Kidney (tissue), 14 donors: ENCODE measurements around the gene DEPDC5. TPM values are rescaled to one million over a fixed set of nuclear protein-coding genes. Genes with fewer than 3 reads are reported as not detected.

ENCODE experiments used
- DNase-seq, 5 donors: peaks; one replicate each; pipeline ENCODE4 v3.0.0-alpha.2; 2013 to 2020
- FAIRE-seq: peaks from 2 replicates; lab custom pipeline; 2012; peaks lifted over from hg19 to GRCh38; lab: Jason Lieb, UNC
- H3K27ac ChIP-seq, 2 donors: one replicate each; pipeline ENCODE4 v1.7.0; 2013; ENCODE audit warnings: low read depth in 2 of 2, low read length in 2 of 2, inconsistent platforms in 1 of 2
- H3K27me3 ChIP-seq: one replicate; pipeline ENCODE4 v1.7.1; 2013; ENCODE audit warnings: low read length, inconsistent platforms; ENCODE audit not compliant: control insufficient read depth, insufficient read depth
- H3K36me3 ChIP-seq, 3 donors: one replicate each; pipeline versions ENCODE4 v1.7.0 to v1.7.1; 2013; ENCODE audit warnings: low read length in 3 of 3, control low read depth in 1 of 3, inconsistent platforms in 1 of 3; ENCODE audit not compliant: insufficient read depth in 3 of 3, control insufficient read depth in 2 of 3
- H3K4me1 ChIP-seq, 3 donors: one replicate each; pipeline versions ENCODE4 v1.7.0 to v1.7.1; 2013; ENCODE audit warnings: low read length in 3 of 3, inconsistent platforms in 1 of 3, low read depth in 1 of 3; ENCODE audit not compliant: control insufficient read depth in 2 of 3, insufficient read depth in 2 of 3
- H3K4me3 ChIP-seq, 3 donors: one replicate each; pipeline versions ENCODE4 v1.7.0 to v1.8.1; 2013; ENCODE audit warnings: low read length in 3 of 3, control low read depth in 1 of 3, inconsistent platforms in 1 of 3
- H3K9ac ChIP-seq, 3 donors: one replicate each; pipeline versions ENCODE4 v1.7.0 to v1.7.1; 2013; ENCODE audit warnings: low read length in 3 of 3, control low read depth in 1 of 3, inconsistent platforms in 1 of 3
- H3K9me3 ChIP-seq, 3 donors: one replicate each; pipeline versions ENCODE4 v1.7.0 to v1.7.1; 2013; ENCODE audit warnings: low read length in 3 of 3, control low read depth in 1 of 3, inconsistent platforms in 1 of 3; ENCODE audit not compliant: control insufficient read depth in 2 of 3, insufficient read depth in 1 of 3
- intact Hi-C: fragments of 100-400 bp; cut with DNase I; formaldehyde crosslinking; loops from one replicate; pipeline ENCODE4 v1.11.1; 2022
- polyA plus RNA-seq: library from polyadenylated mRNA; stranded (reverse); fragments of 350-450 nt; fragmentation: Illumina TruSeq; extraction: RNeasy Lipid Tissue Mini Kit (QIAGEN cat#74804); gene quantifications from one replicate; pipeline ENCODE4 v1.2.3, GENCODE V29; 2014; ENCODE audit warnings: low read depth, low replicate concordance; ENCODE audit not compliant: insufficient read depth
- total RNA-seq: library from RNA; stranded (reverse); fragmentation: NEBNext Ultra II Directional; extraction: Animal tissue kit (Norgen Biotek cat#: 25700); gene quantifications from one replicate; pipeline ENCODE4 v1.2.1, GENCODE V29; 2021
- TF ChIP-seq, protein P1 (sequence below): IDR thresholded peaks from 3 replicates; pipeline ENCODE4 v1.5.1; 2012; ENCODE audit warnings: mild to moderate bottlenecking, moderate library complexity, borderline replicate concordance; ENCODE audit not compliant: insufficient read depth; ENCODE audit errors: extremely low read depth
- donor health status: control.
- donor health status: control.
- donor health status: control.
- donor health status: control.
- donor health status: control.
- donor health status: DM: yes; HTN: yes; CAD: no.
- donor health status: Normal renal cell carcinoma (clear cell type).

DEPDC5 gene
- total and polyA plus RNA-seq, 2 donors from 2014 or later, result 12.1 to 27.3 TPM

DNA sequence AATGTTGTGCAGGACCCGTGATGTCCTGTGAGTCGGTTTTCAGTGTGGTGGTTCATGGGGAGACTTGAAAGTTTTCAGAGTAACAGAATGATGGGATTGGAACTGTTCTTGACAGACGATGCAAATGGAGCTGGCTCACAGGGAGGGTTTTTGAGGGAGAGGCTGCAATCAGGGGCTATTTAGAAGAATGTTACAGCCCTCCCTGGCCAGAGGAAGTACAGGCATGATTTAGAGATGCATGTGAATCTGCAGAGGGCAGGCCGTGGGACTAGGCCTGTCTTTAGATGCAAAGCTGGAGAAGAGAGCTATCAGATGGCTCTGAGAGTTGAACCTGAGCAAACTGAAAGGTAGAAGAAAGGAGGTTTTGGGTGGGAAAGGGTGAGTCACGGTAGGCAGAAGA is 115.9 kb downstream of the DEPDC5 start:
- TF ChIP-seq, protein P1, sequence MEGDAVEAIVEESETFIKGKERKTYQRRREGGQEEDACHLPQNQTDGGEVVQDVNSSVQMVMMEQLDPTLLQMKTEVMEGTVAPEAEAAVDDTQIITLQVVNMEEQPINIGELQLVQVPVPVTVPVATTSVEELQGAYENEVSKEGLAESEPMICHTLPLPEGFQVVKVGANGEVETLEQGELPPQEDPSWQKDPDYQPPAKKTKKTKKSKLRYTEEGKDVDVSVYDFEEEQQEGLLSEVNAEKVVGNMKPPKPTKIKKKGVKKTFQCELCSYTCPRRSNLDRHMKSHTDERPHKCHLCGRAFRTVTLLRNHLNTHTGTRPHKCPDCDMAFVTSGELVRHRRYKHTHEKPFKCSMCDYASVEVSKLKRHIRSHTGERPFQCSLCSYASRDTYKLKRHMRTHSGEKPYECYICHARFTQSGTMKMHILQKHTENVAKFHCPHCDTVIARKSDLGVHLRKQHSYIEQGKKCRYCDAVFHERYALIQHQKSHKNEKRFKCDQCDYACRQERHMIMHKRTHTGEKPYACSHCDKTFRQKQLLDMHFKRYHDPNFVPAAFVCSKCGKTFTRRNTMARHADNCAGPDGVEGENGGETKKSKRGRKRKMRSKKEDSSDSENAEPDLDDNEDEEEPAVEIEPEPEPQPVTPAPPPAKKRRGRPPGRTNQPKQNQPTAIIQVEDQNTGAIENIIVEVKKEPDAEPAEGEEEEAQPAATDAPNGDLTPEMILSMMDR, result no peak
- Histone ChIP-seq H3K4me3 (no peak overlapping the region), H3K36me3 (peaks cover 2 to 13% (median 7%) of the 10 kb centered on the region in 3 donors), H3K9me3 (no peaks in the 10 kb centered on the region), H3K27me3 (no peaks in the 10 kb centered on the region), H3K9ac (no peak overlapping the region), H3K4me1 (peaks cover 0 to 3% (median 0%) of the 10 kb centered on the region in 3 donors), H3K27ac (no peak overlapping the region)
- DNase-seq (no peak), FAIRE-seq (no peak)
- intact Hi-C loops, result no loop called here

- Histone ChIP-seq H3K4me1 (peaks cover 0 to 3% (median 0%) of the 10 kb centered on the region in 3 donors), H3K4me3 (no peak overlapping the region), H3K27ac (no peak overlapping the region), H3K9me3 (no peaks in the 10 kb centered on the region), H3K9ac (no peak overlapping the region), H3K27me3 (no peaks in the 10 kb centered on the region), H3K36me3 (peaks cover 2 to 17% (median 7%) of the 10 kb centered on the region in 3 donors)
- intact Hi-C loops, result no loop called here
- DNase-seq, result no peak
- TF ChIP-seq, protein P1, result no peak
- FAIRE-seq, result no peak
Measured at GRCh38 chr22:31870890-31871289, 117.1 kb downstream of the DEPDC5 start.

GRCh38 chr22:31871480-31871879 is 117.7 kb downstream of the DEPDC5 start:
- Histone ChIP-seq H3K36me3 (peaks cover 2 to 21% (median 10%) of the 10 kb centered on the region in 3 donors), H3K9ac (no peak overlapping the region), H3K9me3 (no peaks in the 10 kb centered on the region), H3K27ac (no peak overlapping the region), H3K27me3 (no peaks in the 10 kb centered on the region), H3K4me3 (no peak overlapping the region), H3K4me1 (peaks cover 0 to 3% (median 0%) of the 10 kb centered on the region in 3 donors)
- TF ChIP-seq, protein P1, result no peak
- FAIRE-seq (no peak), DNase-seq (no peak)
- intact Hi-C loops, result no loop called here

DNA sequence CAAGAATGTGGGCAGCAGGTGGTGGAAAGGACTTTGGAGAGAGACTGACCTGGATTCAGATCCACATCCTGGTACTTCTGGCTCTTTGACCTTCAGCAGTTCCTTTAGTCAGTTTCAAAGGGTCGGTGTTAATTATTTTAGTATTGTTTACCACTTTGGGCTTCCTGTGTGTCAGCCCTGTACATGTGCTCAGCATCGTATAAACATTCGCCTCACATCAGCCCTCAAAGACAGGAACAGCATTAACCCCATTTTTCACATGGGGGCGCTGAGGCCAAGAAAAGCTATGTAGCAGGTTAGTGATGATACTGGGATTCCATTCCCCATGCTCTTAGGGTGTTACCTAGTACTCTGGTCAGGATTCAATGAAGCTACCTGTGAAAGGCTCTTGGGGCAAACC is 118.4 kb downstream of the DEPDC5 start:
- intact Hi-C loops, result no loop called here
- FAIRE-seq, result no peak
- no peak overlapping the region for H3K27ac ChIP-seq

More for the DNA sequence above, 118.4 kb downstream of the DEPDC5 start:
- Histone ChIP-seq H3K27me3 (no peaks in the 10 kb centered on the region), H3K36me3 (peaks cover 0 to 21% (median 10%) of the 10 kb centered on the region in 3 donors), H3K9ac (no peak overlapping the region), H3K9me3 (no peaks in the 10 kb centered on the region), H3K4me1 (peaks cover 0 to 3% (median 0%) of the 10 kb centered on the region in 3 donors), H3K4me3 (no peak overlapping the region)
- TF ChIP-seq, protein P1, result no peak
- peak in 1 of 5 donors; percentile 24 for DNase-seq
